Measurements from ENCODE around the gene RAP2C.

RAP2C gene

DNA sequence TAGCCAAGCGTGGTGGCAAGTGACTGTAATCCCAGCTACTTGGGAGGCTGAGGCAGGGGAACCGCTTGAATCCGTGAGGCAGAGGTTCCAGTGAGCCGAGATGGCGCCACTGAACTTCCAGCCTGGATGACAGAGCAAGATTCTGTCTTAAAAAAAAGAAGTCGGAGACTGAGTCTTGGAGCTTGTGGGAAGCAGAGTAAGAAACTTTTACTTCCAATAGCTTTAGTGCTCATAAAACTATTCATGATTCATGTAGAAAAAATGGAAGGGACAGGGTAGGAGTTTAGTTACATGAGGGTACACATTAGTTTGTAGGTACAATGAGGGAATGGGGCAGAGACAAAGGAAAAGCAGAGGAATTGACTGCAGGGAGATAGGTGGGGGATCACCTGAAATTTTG is 19.3 kb downstream of the RAP2C start:
- H3K27ac ChIP-seq = no peak overlapping the region
- TF ChIP-seq, protein P1, sequence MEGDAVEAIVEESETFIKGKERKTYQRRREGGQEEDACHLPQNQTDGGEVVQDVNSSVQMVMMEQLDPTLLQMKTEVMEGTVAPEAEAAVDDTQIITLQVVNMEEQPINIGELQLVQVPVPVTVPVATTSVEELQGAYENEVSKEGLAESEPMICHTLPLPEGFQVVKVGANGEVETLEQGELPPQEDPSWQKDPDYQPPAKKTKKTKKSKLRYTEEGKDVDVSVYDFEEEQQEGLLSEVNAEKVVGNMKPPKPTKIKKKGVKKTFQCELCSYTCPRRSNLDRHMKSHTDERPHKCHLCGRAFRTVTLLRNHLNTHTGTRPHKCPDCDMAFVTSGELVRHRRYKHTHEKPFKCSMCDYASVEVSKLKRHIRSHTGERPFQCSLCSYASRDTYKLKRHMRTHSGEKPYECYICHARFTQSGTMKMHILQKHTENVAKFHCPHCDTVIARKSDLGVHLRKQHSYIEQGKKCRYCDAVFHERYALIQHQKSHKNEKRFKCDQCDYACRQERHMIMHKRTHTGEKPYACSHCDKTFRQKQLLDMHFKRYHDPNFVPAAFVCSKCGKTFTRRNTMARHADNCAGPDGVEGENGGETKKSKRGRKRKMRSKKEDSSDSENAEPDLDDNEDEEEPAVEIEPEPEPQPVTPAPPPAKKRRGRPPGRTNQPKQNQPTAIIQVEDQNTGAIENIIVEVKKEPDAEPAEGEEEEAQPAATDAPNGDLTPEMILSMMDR (conservative IDR thresholded peaks at IDR 0.05) = no peak

DNA sequence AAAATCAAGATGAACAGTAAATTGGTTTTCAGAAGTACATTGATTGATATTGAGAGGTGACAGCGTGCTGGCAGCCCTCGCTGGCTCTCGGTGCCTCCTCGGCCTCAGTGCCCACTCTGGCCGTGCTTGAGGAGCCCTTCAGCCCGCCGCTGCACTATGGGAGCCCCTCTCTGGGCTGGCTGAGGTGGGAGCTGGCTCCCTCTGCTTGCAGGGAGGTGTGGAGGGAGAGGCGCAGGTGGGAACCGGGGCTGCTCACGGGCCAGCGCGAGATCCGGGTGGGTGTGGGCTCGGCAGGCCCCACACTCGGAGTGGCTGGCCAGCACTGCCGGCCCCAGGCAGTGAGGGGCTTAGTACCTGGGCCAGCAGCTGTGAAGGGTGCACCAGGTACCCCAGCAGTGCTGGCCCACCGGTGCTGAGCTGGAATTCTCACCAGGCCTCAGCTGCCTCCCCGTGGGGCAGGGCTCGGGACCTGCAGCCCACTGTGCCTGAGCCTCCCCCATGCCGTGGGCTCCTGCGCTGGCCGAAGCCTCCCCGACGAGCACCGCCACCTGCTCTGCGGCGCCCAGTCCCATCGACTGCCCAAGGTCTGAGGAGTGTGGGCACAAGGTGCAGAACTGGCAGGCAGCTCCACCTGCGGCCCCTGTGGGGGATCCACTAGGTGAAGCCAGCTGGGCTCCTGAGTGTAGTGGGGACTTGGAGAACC is 25.2 kb downstream of the RAP2C start:
- TF ChIP-seq, protein P1 (conservative IDR thresholded peaks at IDR 0.05) = no peak
- no peak overlapping the region for H3K27ac ChIP-seq

DNA sequence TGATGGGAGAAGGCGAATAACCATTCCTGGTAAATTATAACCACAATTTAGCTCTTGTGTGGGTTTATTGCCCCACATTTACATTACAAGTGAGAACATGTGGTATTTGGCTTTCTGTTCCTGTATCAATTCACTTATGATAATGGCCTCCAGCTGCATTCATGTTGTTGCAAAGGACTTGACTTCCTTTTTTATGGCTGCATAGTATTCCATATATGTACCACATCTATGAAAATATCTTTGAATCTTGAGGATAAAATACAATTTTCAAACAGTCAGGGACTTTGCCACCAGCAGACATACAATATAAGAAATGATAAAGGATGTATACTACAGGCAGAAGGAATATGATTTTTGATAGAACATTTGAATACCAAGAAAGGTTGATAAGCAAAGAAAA is 27.3 kb downstream of the RAP2C start:
- TF ChIP-seq, protein P1 (conservative IDR thresholded peaks at IDR 0.05) = no peak

DNA sequence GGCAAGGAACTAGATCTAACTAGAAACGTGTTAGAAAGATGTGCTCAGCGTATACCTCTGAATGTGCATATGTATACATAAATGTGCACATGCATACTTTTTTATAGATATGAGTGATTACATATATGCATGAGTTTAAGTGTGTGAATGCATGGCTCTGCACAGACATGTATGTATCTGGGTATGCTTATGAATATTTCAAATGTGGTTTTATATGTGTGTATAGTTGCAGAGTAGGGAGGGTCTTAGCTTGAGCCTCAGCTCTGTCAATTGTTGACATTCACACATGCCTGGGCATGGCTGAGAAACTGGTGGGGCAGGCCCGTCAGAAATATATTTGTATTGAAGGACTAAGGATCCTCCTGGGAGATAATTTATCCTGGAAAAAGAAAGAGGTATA is 31.1 kb downstream of the RAP2C start:
- TF ChIP-seq, protein P1 (conservative IDR thresholded peaks at IDR 0.05) = no peak

More for the DNA sequence above, 27.3 kb downstream of the RAP2C start:
- no peak overlapping the region for H3K27ac ChIP-seq

DNA sequence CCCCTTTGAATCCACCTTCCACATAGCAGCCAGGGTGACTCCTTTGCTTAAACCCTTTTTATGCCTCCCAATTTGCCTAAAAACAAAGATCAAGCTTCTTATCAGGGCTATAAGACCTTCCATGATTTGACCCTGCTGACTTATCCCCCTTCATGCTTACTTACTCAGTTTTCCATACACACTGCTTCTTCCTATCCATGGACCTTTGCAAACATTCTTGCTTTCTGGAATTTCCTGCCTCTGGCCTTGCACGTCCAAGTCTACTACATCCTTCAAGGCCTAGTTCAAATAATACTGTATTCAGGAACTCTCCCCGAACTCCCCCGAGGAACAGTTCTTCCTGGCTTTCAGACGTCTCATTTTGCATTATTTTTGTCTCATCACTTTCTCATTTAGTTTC is 31.8 kb downstream of the RAP2C start:
- H3K27ac ChIP-seq = no peak overlapping the region
- TF ChIP-seq, protein P1 (conservative IDR thresholded peaks at IDR 0.05) = no peak

More for the DNA sequence above, 31.1 kb downstream of the RAP2C start:
- no peak overlapping the region for H3K27ac ChIP-seq

DNA sequence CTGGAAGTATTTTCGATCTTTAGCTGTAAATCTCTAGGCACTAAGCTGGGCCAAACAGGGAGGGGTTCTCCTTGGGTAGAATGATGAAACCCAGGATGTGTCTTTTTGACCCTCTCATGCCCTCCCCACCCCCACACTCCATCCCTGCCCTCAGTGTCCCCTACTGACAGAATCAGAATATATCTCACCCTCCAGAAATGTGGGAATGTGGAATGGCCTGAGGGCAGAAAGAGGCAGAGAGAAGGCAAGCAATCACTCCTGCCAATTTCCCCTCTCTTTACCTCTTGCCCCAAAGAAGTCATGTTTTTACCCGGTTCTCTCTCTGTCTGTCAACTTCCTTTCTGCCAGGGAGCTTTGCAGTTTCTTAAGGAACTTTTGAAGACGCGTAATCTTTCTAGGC is 34.4 kb downstream of the RAP2C start:
- TF ChIP-seq, protein P1 (conservative IDR thresholded peaks at IDR 0.05) = no peak
- no peak overlapping the region for H3K27ac ChIP-seq

DNA sequence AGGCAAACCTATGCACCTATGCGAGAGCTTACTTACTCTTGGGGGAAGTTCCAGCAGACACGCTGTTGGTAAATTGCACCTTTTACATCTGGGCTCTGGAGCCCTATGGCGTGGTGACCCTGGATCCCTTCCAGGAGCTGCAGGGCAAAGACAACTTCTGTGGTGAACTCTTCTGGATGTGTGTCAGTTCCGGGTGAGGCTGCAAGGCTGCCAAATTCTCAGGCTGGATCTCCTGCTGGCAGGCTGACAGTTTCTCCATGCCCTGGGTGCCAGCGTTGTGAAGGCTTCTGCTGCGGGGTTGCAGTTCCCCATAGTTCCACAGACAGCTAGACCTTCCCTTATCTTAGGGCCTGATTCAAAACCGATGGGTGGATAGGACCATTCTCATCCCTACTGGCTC is 37.9 kb downstream of the RAP2C start:
- TF ChIP-seq, protein P1 (conservative IDR thresholded peaks at IDR 0.05) = no peak; the same call in 1 of the 2 replicates
- H3K27ac ChIP-seq = peak overlapping the region; percentile 1; the same call in 1 of the 2 replicates
